PC-3 (cell line): ENCODE results near the gene GPC5. TPM values are rescaled to one million over a fixed set of nuclear protein-coding genes. Genes with fewer than 3 reads are reported as not detected.
A peak's percentile ranks its signal among the peaks of the same experiment; 100 is the strongest.
"Not testable (repeated sequence)": the region's sequence is repeated elsewhere in the genome, so short reads cannot be mapped to it uniquely, and the experiment has no call there.

Experiments used
- ATAC-seq: fragments of 200-7000 bp; cut with Tn5 transposase; 2 replicates; pipeline ENCODE4 v1.9.1; 2020; ENCODE audit warnings: mild to moderate bottlenecking, moderate library complexity
- BruUV-seq: library from RNA; stranded (reverse); fragments of 400-500 nt; replicated peaks from 2 replicates; lab custom pipeline; 2021; lab: Mats Ljungman, UMichigan
- CTCF ChIA-PET: fragments of 300-600 bp; sonication (Branson Sonifier 250); formaldehyde crosslinking; loops from one replicate; lab custom pipeline; 2022; ENCODE audit warnings: antibody characterized with exemption; lab: Charles Lee
- POLR2A ChIA-PET: fragments of 300-600 bp; sonication (Branson Sonifier 250); formaldehyde crosslinking; loops from one replicate; lab custom pipeline; 2022; ENCODE audit warnings: antibody characterized with exemption; ENCODE audit not compliant: unreplicated experiment; lab: Charles Lee
- DNase-seq: peaks from one replicate; pipeline ENCODE4 v3.0.0-alpha.2; 2015
- H2AFZ ChIP-seq: fragments of 300-600 bp; sonication (generic); 2 replicates; pipeline ENCODE4 v1.6.0; 2016; ENCODE audit warnings: antibody characterized with exemption, low read length
- H3F3A ChIP-seq: fragments of 300-600 bp; sonication (generic); one replicate; pipeline ENCODE4 v1.6.0; 2017; ENCODE audit warnings: antibody characterized with exemption, low read length, control low read depth, mild to moderate bottlenecking; ENCODE audit not compliant: unreplicated experiment
- H3K27ac ChIP-seq: fragments of 300-600 bp; sonication (generic); 2 replicates; pipeline ENCODE4 v1.5.1; 2016; ENCODE audit warnings: mild to moderate bottlenecking, low read length
- H3K27me3 ChIP-seq: fragments of 300-600 bp; sonication (generic); 2 replicates; pipeline ENCODE4 v1.6.1; 2016; ENCODE audit warnings: low read length, mixed read lengths
- H3K36me3 ChIP-seq: fragments of 300-600 bp; sonication (generic); 2 replicates; pipeline ENCODE4 v1.6.1; 2016; ENCODE audit warnings: low read depth, mixed run types, low read length, mixed read lengths
- H3K4me1 ChIP-seq: fragments of 300-600 bp; sonication (generic); 2 replicates; pipeline ENCODE4 v1.5.1; 2016; ENCODE audit warnings: low read length; ENCODE audit not compliant: insufficient read depth
- H3K4me2 ChIP-seq: fragments of 300-600 bp; sonication (generic); 2 replicates; pipeline ENCODE4 v1.6.0; 2016; ENCODE audit warnings: low read length
- H3K4me3 ChIP-seq: fragments of 300-600 bp; sonication (generic); 2 replicates; pipeline ENCODE4 v1.5.1; 2016; ENCODE audit warnings: mild to moderate bottlenecking, low read length, mixed read lengths
- H3K79me2 ChIP-seq: fragments of 300-600 bp; sonication (generic); 2 replicates; pipeline ENCODE4 v1.6.1; 2017; ENCODE audit warnings: low read length, mixed read lengths
- H3K9ac ChIP-seq: fragments of 300-600 bp; sonication (generic); 2 replicates; pipeline ENCODE4 v1.6.0; 2016; ENCODE audit warnings: mild to moderate bottlenecking, low read length
- H3K9me2 ChIP-seq: fragments of 300-600 bp; sonication (generic); replicated peaks from 2 replicates; pipeline ENCODE4 v1.6.1; 2016; ENCODE audit warnings: mixed run types, low read length, mixed read lengths
- H3K9me3 ChIP-seq: fragments of 300-600 bp; sonication (generic); 2 replicates; pipeline ENCODE4 v1.6.1; 2016; ENCODE audit warnings: low read length, mixed read lengths
- H4K20me1 ChIP-seq: fragments of 300-600 bp; sonication (generic); 2 replicates; pipeline ENCODE4 v1.6.1; 2016; ENCODE audit warnings: low read length, mixed read lengths
- CTCF ChIP-seq: fragments of 300-600 bp; sonication (generic); conservative IDR thresholded peaks from 2 replicates; pipeline ENCODE4 v1.5.1; 2017; ENCODE audit warnings: antibody characterized with exemption, low read depth, mild to moderate bottlenecking, low read length
- EZH2 ChIP-seq: fragments of 300-600 bp; sonication (generic); IDR thresholded peaks from one replicate; pipeline ENCODE4 v1.6.1; 2017; ENCODE audit warnings: antibody characterized with exemption, mild to moderate bottlenecking, low read length; ENCODE audit not compliant: unreplicated experiment
- EZH2phosphoT487 ChIP-seq: fragments of 300-600 bp; sonication (generic); IDR thresholded peaks from 2 replicates; pipeline ENCODE4 v1.6.1; 2018; ENCODE audit warnings: mild to moderate bottlenecking, antibody characterized with exemption, low read length, borderline replicate concordance
- intact Hi-C: fragments of 100-400 bp; cut with micrococcal nuclease; formaldehyde crosslinking; loops from 2 replicates; pipeline ENCODE4 v1.9.0; 2023
- total RNA-seq: library from RNA; depleted of rRNA; stranded (reverse); fragments of >200 nt; gene quantifications from 2 replicates; pipeline ENCODE4 v1.2.3, GENCODE V29; 2014

Gene GPC5
- total RNA-seq, 1 experiment from 2014 or later: not detected

DNA sequence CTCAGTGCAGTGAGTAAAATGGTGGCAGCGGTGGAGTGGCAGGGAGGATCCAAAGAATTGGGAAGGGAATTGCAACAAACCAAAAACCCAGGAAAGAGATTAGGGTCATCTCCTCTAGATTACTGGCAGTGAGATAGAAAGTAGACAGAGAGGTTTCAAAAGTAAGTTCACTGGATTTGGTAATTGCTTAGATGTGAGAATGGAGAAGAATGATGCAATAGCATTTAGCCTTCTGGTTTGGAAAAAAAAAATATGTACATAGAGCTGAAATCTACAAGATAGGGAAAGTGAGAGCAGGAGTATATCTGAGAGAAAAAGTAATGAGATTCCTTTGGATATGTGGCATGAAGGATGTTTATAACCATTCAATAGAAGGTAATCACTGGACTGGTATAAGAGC, 1345.6 kb downstream of the GPC5 start:
- intact Hi-C loops: no loop called here
- no peak overlapping the region for H3K4me2 ChIP-seq
- ATAC-seq (no peak), DNase-seq (no peak)
- no peaks in the 10 kb centered on the region for H3F3A ChIP-seq
- H3K4me3 ChIP-seq: no peak overlapping the region
- no peak overlapping the region for H2AFZ ChIP-seq
- CTCF ChIA-PET: no interaction called here
- no peak overlapping the region for H3K27ac ChIP-seq
- H3K9me3 ChIP-seq: no peaks in the 10 kb centered on the region
- H3K27me3 ChIP-seq: no peaks in the 10 kb centered on the region
- no peak overlapping the region for H3K9ac ChIP-seq
- no peaks in the 10 kb centered on the region for H3K9me2 ChIP-seq
- H3K79me2 ChIP-seq: no peaks in the 10 kb centered on the region
- no peaks in the 10 kb centered on the region for H4K20me1 ChIP-seq
- POLR2A ChIA-PET: no interaction called here
- TF ChIP-seq EZH2: no peak
- no peak for TF ChIP-seq EZH2phosphoT487
- TF ChIP-seq CTCF: no peak
- no TSS peak for BruUV-seq
- H3K4me1 ChIP-seq: no peaks in the 10 kb centered on the region
- no peaks in the 10 kb centered on the region for H3K36me3 ChIP-seq

DNA sequence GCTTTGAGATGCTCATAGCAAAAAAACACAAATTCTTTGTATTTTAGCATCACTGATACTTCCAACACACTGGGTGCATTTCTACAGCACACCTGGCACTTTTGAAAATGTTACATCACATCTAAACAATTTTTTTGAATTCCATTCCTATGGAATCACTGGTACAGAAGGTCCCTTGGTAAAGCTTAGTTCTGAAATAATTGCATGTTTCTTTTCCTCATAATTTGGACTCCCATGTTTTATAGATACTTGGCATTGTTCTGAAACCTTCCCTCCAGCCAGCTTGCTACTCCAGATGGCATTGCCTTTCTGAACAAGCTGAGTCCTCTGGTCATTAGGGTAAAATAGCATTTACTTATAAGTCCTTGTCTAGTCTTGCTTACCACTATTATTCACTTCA, 1346.8 kb downstream of the GPC5 start:
- no peaks in the 10 kb centered on the region for H3K4me1 ChIP-seq
- no peak overlapping the region for H3K9ac ChIP-seq
- no peaks in the 10 kb centered on the region for H3K9me3 ChIP-seq
- H3K27ac ChIP-seq: no peak overlapping the region
- CTCF ChIA-PET: no interaction called here
- no peaks in the 10 kb centered on the region for H3K79me2 ChIP-seq
- H3K4me3 ChIP-seq: no peak overlapping the region
- H3K27me3 ChIP-seq: no peaks in the 10 kb centered on the region
- intact Hi-C loops: no loop called here
- no peak overlapping the region for H2AFZ ChIP-seq
- no peak for TF ChIP-seq CTCF
- no peaks in the 10 kb centered on the region for H3K9me2 ChIP-seq
- ATAC-seq: no peak
- BruUV-seq: no TSS peak
- DNase-seq: peak; percentile 4
- no peak overlapping the region for H3K4me2 ChIP-seq
- no peaks in the 10 kb centered on the region for H4K20me1 ChIP-seq
- H3F3A ChIP-seq: no peaks in the 10 kb centered on the region
- POLR2A ChIA-PET: no interaction called here
- H3K36me3 ChIP-seq: no peaks in the 10 kb centered on the region

DNA sequence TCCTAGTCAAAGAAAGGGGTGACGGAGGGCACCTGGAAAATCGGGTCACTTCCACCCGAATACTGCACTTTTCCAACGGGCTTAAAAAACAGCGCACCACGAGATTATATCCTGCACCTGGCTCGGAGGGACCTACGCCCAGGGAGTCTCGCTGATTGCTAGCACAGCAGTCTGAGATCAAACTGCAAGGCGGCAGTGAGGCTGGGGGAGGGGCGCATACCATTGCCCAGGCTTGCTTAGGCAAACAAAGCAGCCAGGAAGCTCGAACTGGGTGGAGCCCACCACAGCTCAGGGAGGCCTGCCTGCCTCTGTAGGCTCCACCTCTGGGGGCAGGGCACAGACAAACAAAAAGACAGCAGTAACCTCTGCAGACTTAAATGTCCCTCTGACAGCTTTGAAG, 1354.3 kb downstream of the GPC5 start:
- intact Hi-C loops, DNase-seq, H3K27me3 ChIP-seq, H2AFZ ChIP-seq, H3K9ac ChIP-seq, H3K36me3 ChIP-seq, CTCF ChIA-PET, H3K4me3 ChIP-seq, H4K20me1 ChIP-seq, H3F3A ChIP-seq, H3K4me2 ChIP-seq, H3K9me3 ChIP-seq, H3K9me2 ChIP-seq, POLR2A ChIA-PET, H3K4me1 ChIP-seq, BruUV-seq, H3K79me2 ChIP-seq, H3K27ac ChIP-seq, ATAC-seq: not testable (repeated sequence)
